ENCODE data around the gene WIPI1. TPM values are rescaled to one million over a fixed set of nuclear protein-coding genes. Genes with fewer than 3 reads are reported as not detected.

The WIPI1 gene
- total and polyA plus RNA-seq, 2 of the 13 experiments (the other 11 are each of a cell fraction or from before 2014, with no cell fraction given) = 29.4 to 141 TPM

DNA sequence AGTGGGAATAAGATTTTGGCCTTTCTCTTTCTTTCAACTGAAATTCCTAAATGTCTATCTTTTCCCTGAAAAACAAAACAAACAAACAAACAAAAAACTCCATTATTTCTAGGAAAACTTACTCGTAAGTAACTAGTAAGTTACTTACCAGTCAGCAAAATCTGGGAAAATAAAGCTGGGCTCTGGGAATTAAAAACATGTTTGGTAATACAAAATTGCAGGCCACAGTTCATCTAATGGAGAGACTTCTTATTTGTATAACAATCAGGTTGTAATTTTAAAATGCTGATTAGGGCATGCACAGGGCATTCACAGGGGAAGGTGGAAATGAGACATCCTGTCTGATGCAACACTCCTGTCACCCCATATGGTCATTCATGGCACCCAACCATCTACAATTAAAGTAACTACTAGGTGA lies 3.8 kb upstream of the WIPI1 start:
- ChIA-PET POLR2A (no interaction called here), CTCF (ENCODE audit: low intra/inter-chr PET ratio, low total read pairs) (interaction anchor here (0.9 kb wide), 1 partner anchor 25 kb away, joined by 3 read pairs; no protein-coding TSS in a partner anchor)
- H3K27ac ChIP-seq (ENCODE audit: extremely low read length, insufficient read depth, low read length) = no peak overlapping the region
- no peak overlapping the region for H3K9ac ChIP-seq (ENCODE audit: insufficient read depth, low read depth, low read length)
- H3K79me2 ChIP-seq (ENCODE audit: insufficient read depth, low read length) = no peaks in the 10 kb centered on the region
- H3K4me2 ChIP-seq (ENCODE audit: low read depth, low read length) = no peak overlapping the region
- H3K36me3 ChIP-seq (replicated peaks in 1 of 2; ENCODE audit: control insufficient read depth in 1 of 2, insufficient read depth in 2 of 2, low read length in 2 of 2) = no peaks in the 10 kb centered on the region
- WGBS (ENCODE audit: low lambda C conversion rate) = 88% methylated on average over 1 of the region's 1 CpG
- no peaks in the 10 kb centered on the region for H3K9me3 ChIP-seq (ENCODE audit: low read length)
- in situ Hi-C loops (cut with HindIII; ENCODE audit: extremely low pct_ligation_motif_present, low pct_unique_long_range_greater_than_20kb) (loop anchor here (5.0 kb wide), 1 partner anchor 289 kb away; no protein-coding TSS in a partner anchor), intact Hi-C loops (cut with micrococcal nuclease; ENCODE audit: unreplicated experiment) (no loop called here)
- no peak overlapping the region for H3K4me3 ChIP-seq (replicated peaks in 1 of 3; ENCODE audit: insufficient read depth in 1 of 3, low read depth in 2 of 3, low read length in 3 of 3)
- no peak overlapping the region for H2AFZ ChIP-seq (ENCODE audit: low read length)
- no peak for ATAC-seq
- peaks cover 66% of the 10 kb centered on the region for H3K4me1 ChIP-seq (ENCODE audit: insufficient read depth, low read length)
- TF ChIP-seq CHD4 (IDR thresholded peaks at IDR 0.05; ENCODE audit: borderline replicate concordance, low read length) (no peak), MAFK (conservative IDR thresholded peaks at IDR 0.05 in 1 of 2, IDR thresholded peaks at IDR 0.05 in 1 of 2; ENCODE audit: low read length in 2 of 2) (peak; percentile 72 to 74), PLRG1 (conservative IDR thresholded peaks at IDR 0.05) (no peak), ATF4 (CRISPR knock-in tag; IDR thresholded peaks at IDR 0.05) (peak in 1 of 2 experiments; percentile 87; a peak in 2 of 4 replicates), ZMAT3 (CRISPR knock-in tag; conservative IDR thresholded peaks at IDR 0.05) (no peak), MAFF (IDR thresholded peaks at IDR 0.05; ENCODE audit: low read depth, low read length) (peak; percentile 69), ZNF619 (CRISPR knock-in tag; IDR thresholded peaks at IDR 0.05) (no peak), NCOA1 (CRISPR knock-in tag; IDR thresholded peaks at IDR 0.05) (no peak), BATF2 (CRISPR knock-in tag; IDR thresholded peaks at IDR 0.05) (no peak), HMG20B (CRISPR knock-in tag; conservative IDR thresholded peaks at IDR 0.05) (no peak), CEBPG (CRISPR knock-in tag; IDR thresholded peaks at IDR 0.05) (0 out of 2 replicates have a peak, but pooled peaks have one; percentile 6), ZNF256 (CRISPR knock-in tag; conservative IDR thresholded peaks at IDR 0.05) (no peak)
- no peak for DNase-seq (ENCODE audit: low spot score)
- BruUV-seq (replicated peaks) = no TSS peak
- H4K20me1 ChIP-seq (ENCODE audit: insufficient read depth, low read length) = no peaks in the 10 kb centered on the region
- H3K27me3 ChIP-seq (ENCODE audit: control insufficient read depth in 1 of 2, insufficient read depth in 2 of 2, low read length in 2 of 2) = no peaks in the 10 kb centered on the region
- no peak for FAIRE-seq

Data from HepG2 (cell line).